ENCODE measurements around the gene EPHA3.
A peak's percentile ranks its signal among the peaks of the same experiment; 100 is the strongest.

Gene EPHA3

DNA sequence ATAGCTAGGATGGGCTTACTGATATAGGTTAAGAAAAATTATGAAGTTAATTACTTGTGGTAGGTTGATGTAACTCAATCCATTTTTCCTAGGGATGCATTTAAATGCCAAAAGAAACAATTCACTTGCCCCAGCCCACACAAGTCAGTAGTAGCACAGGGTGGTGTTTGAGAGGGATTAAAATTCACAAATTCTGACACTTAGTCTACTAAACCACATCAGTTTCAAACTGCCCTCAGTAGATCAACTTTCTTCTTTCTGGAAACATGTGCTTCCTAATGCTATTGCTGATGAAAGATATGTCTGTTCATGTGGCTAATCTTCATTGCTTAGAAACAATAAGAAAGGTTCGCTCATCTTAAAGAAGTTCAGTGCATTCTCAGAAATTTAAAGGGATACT lies 160.6 kb downstream of the EPHA3 start:
- no peak overlapping the region for H4K91ac ChIP-seq (ENCODE audit: low read length)
- H2BK120ac ChIP-seq (ENCODE audit: low read depth, low read length): no peak overlapping the region
- no peak overlapping the region for H3K4me3 ChIP-seq (ENCODE audit: insufficient read depth in 1 of 2, low read depth in 1 of 2, low read length in 2 of 2)
- H3K9ac ChIP-seq (ENCODE audit: low read length): no peak overlapping the region
- H3K4ac ChIP-seq (ENCODE audit: low read depth in 1 of 2, low read length in 2 of 2): no peak overlapping the region
- no peaks in the 10 kb centered on the region for H3K36me3 ChIP-seq (ENCODE audit: control insufficient read depth in 1 of 2, insufficient read depth in 2 of 2, low read depth in 1 of 2, low read length in 2 of 2)
- no peaks in the 10 kb centered on the region for H3K79me1 ChIP-seq (replicated peaks; ENCODE audit: low read length, poor library complexity, severe bottlenecking)
- no peak overlapping the region for H2BK15ac ChIP-seq (ENCODE audit: low read depth, poor library complexity, severe bottlenecking)
- H3K18ac ChIP-seq (ENCODE audit: low read depth in 1 of 2, low read length in 2 of 2): no peak overlapping the region
- no peak overlapping the region for H3K23ac ChIP-seq (ENCODE audit: low read length in 2 of 2)
- no peaks in the 10 kb centered on the region for H3K9me3 ChIP-seq (ENCODE audit: control insufficient read depth, low read length)
- no peak overlapping the region for H2BK12ac ChIP-seq (ENCODE audit: low read length in 2 of 2)
- no peaks in the 10 kb centered on the region for H3K27me3 ChIP-seq (ENCODE audit: control insufficient read depth in 1 of 2, insufficient read depth in 1 of 2, low read length in 2 of 2)
- H3K14ac ChIP-seq (ENCODE audit: low read length in 2 of 2): no peak overlapping the region
- no peak overlapping the region for H3K4me2 ChIP-seq (ENCODE audit: low read length, poor library complexity, severe bottlenecking)
- no peak for DNase-seq
- no peak overlapping the region for H2AK5ac ChIP-seq (ENCODE audit: low read length, severe bottlenecking)
- H4K8ac ChIP-seq (ENCODE audit: low read length): no peak overlapping the region
- no CpG with 5 or more reads among the region's 1 CpG for WGBS
- no peak overlapping the region for H3K27ac ChIP-seq (ENCODE audit: low read length, poor library complexity, severe bottlenecking)
- H2AFZ ChIP-seq (ENCODE audit: low read depth, low read length): no peak overlapping the region
- H2BK5ac ChIP-seq (ENCODE audit: low read depth, low read length, poor library complexity, severe bottlenecking): no peak overlapping the region
- H3K4me1 ChIP-seq (ENCODE audit: control insufficient read depth, insufficient read depth, low read depth, low read length): no peaks in the 10 kb centered on the region

DNA sequence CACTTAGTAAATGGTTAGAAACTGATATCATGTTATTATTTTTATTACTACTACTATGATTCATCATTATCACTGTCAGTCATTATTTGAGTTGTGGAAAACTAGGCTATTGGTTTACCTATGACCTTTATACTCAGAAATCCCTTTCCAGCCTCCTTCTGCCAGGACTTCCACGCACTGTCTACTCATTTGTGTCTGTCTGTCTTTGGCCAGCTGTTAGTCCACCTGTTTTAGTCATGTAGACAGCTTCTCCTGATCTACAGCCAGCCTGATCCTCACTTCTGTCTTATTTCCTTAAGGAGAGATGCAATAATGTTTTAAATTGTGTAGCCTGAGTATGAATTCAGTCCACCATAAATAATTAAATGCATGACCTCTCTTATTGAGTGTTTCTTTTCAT lies 162.8 kb downstream of the EPHA3 start:
- Histone ChIP-seq H3K36me3 (ENCODE audit: control insufficient read depth in 1 of 2, insufficient read depth in 2 of 2, low read depth in 1 of 2, low read length in 2 of 2) (no peaks in the 10 kb centered on the region), H3K4ac (ENCODE audit: low read depth in 1 of 2, low read length in 2 of 2) (no peak overlapping the region), H3K9me3 (ENCODE audit: control insufficient read depth, low read length) (no peaks in the 10 kb centered on the region), H3K79me1 (replicated peaks; ENCODE audit: low read length, poor library complexity, severe bottlenecking) (no peaks in the 10 kb centered on the region), H3K4me1 (ENCODE audit: control insufficient read depth, insufficient read depth, low read depth, low read length) (no peaks in the 10 kb centered on the region), H3K27me3 (ENCODE audit: control insufficient read depth in 1 of 2, insufficient read depth in 1 of 2, low read length in 2 of 2) (no peaks in the 10 kb centered on the region), H3K27ac (ENCODE audit: low read length, poor library complexity, severe bottlenecking) (no peak overlapping the region), H4K8ac (ENCODE audit: low read length) (no peak overlapping the region), H3K4me2 (ENCODE audit: low read length, poor library complexity, severe bottlenecking) (no peak overlapping the region), H4K91ac (ENCODE audit: low read length) (no peak overlapping the region), H3K18ac (ENCODE audit: low read depth in 1 of 2, low read length in 2 of 2) (no peak overlapping the region), H3K14ac (ENCODE audit: low read length in 2 of 2) (no peak overlapping the region), H2BK15ac (ENCODE audit: low read depth, poor library complexity, severe bottlenecking) (no peak overlapping the region), H3K23ac (ENCODE audit: low read length in 2 of 2) (no peak overlapping the region), H3K9ac (ENCODE audit: low read length) (no peak overlapping the region), H2BK12ac (ENCODE audit: low read length in 2 of 2) (no peak overlapping the region), H2BK120ac (ENCODE audit: low read depth, low read length) (no peak overlapping the region), H2AFZ (ENCODE audit: low read depth, low read length) (no peak overlapping the region), H2AK5ac (ENCODE audit: low read length, severe bottlenecking) (no peak overlapping the region), H3K4me3 (ENCODE audit: insufficient read depth in 1 of 2, low read depth in 1 of 2, low read length in 2 of 2) (no peak overlapping the region), H2BK5ac (ENCODE audit: low read depth, low read length, poor library complexity, severe bottlenecking) (no peak overlapping the region)
- 75% methylated on average over 1 of the region's 1 CpG for WGBS
- no peak for DNase-seq

DNA sequence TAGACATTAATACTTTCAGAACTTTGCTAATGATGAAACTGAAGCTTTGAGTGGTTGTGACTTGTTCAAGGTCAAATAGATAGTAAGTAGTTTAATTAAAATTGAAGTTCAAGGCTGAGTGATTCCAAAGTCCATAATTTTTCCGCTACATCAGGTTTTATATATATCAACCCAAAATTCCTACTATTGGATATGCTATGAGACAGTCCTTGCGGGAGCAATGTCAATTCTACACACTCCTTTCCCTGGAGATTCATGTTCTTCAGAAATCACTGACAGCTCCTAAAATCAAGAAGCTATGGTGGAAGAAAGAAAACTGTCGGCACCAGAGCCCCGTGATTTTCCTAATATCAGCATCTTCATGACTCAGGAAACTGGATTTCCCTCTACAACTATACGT lies 167.6 kb downstream of the EPHA3 start:
- H3K9ac ChIP-seq (ENCODE audit: low read length): no peak overlapping the region
- H4K91ac ChIP-seq (ENCODE audit: low read length): no peak overlapping the region
- H2BK5ac ChIP-seq (ENCODE audit: low read depth, low read length, poor library complexity, severe bottlenecking): no peak overlapping the region
- no peak overlapping the region for H3K27ac ChIP-seq (ENCODE audit: low read length, poor library complexity, severe bottlenecking)
- H2BK15ac ChIP-seq (ENCODE audit: low read depth, poor library complexity, severe bottlenecking): no peak overlapping the region
- no peak for DNase-seq
- H3K4me2 ChIP-seq (ENCODE audit: low read length, poor library complexity, severe bottlenecking): no peak overlapping the region
- no peak overlapping the region for H4K8ac ChIP-seq (ENCODE audit: low read length)
- H3K4me3 ChIP-seq (ENCODE audit: insufficient read depth in 1 of 2, low read depth in 1 of 2, low read length in 2 of 2): no peak overlapping the region
- 100% methylated on average over 4 of the region's 5 CpGs for WGBS
- H3K23ac ChIP-seq (ENCODE audit: low read length in 2 of 2): no peak overlapping the region
- no peaks in the 10 kb centered on the region for H3K36me3 ChIP-seq (ENCODE audit: control insufficient read depth in 1 of 2, insufficient read depth in 2 of 2, low read depth in 1 of 2, low read length in 2 of 2)
- no peak overlapping the region for H3K4ac ChIP-seq (ENCODE audit: low read depth in 1 of 2, low read length in 2 of 2)
- no peak overlapping the region for H3K14ac ChIP-seq (ENCODE audit: low read length in 2 of 2)
- no peak overlapping the region for H2AFZ ChIP-seq (ENCODE audit: low read depth, low read length)
- H3K79me1 ChIP-seq (replicated peaks; ENCODE audit: low read length, poor library complexity, severe bottlenecking): no peaks in the 10 kb centered on the region
- no peaks in the 10 kb centered on the region for H3K9me3 ChIP-seq (ENCODE audit: control insufficient read depth, low read length)
- H2BK12ac ChIP-seq (ENCODE audit: low read length in 2 of 2): no peak overlapping the region
- no peak overlapping the region for H3K18ac ChIP-seq (ENCODE audit: low read depth in 1 of 2, low read length in 2 of 2)
- peaks cover 3% of the 10 kb centered on the region for H3K4me1 ChIP-seq (ENCODE audit: control insufficient read depth, insufficient read depth, low read depth, low read length)
- no peaks in the 10 kb centered on the region for H3K27me3 ChIP-seq (ENCODE audit: control insufficient read depth in 1 of 2, insufficient read depth in 1 of 2, low read length in 2 of 2)
- H2AK5ac ChIP-seq (ENCODE audit: low read length, severe bottlenecking): no peak overlapping the region
- peak overlapping the region; percentile 3 for H2BK120ac ChIP-seq (ENCODE audit: low read depth, low read length)

DNA sequence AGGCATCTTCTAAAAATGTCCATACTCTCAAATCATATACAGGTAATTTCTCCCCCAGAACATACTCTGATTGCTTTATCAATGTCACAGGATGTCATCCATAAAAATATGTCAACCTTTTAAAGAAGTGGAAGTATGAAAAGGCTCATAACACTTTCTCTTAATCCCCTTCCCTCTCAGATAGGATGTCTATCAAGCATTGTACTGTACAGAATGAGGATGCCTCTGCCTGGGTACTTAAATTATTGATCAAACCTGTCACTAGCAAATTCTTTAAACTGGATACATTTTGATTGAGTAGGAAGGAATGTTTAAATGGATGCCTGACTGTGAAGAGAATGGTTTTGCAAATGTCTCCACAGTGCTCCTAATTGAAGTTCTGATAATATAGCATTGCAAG lies 168.7 kb downstream of the EPHA3 start:
- no peak overlapping the region for H3K23ac ChIP-seq (ENCODE audit: low read length in 2 of 2)
- H2BK120ac ChIP-seq (ENCODE audit: low read depth, low read length): no peak overlapping the region
- peaks cover 3% of the 10 kb centered on the region for H3K4me1 ChIP-seq (ENCODE audit: control insufficient read depth, insufficient read depth, low read depth, low read length)
- H3K4ac ChIP-seq (ENCODE audit: low read depth in 1 of 2, low read length in 2 of 2): no peak overlapping the region
- H3K36me3 ChIP-seq (ENCODE audit: control insufficient read depth in 1 of 2, insufficient read depth in 2 of 2, low read depth in 1 of 2, low read length in 2 of 2): no peaks in the 10 kb centered on the region
- H2AFZ ChIP-seq (ENCODE audit: low read depth, low read length): no peak overlapping the region
- H3K79me1 ChIP-seq (replicated peaks; ENCODE audit: low read length, poor library complexity, severe bottlenecking): no peaks in the 10 kb centered on the region
- no peak overlapping the region for H3K18ac ChIP-seq (ENCODE audit: low read depth in 1 of 2, low read length in 2 of 2)
- H3K9ac ChIP-seq (ENCODE audit: low read length): no peak overlapping the region
- no peak overlapping the region for H2BK5ac ChIP-seq (ENCODE audit: low read depth, low read length, poor library complexity, severe bottlenecking)
- H3K4me3 ChIP-seq (ENCODE audit: insufficient read depth in 1 of 2, low read depth in 1 of 2, low read length in 2 of 2): no peak overlapping the region
- H3K9me3 ChIP-seq (ENCODE audit: control insufficient read depth, low read length): no peaks in the 10 kb centered on the region
- H3K14ac ChIP-seq (ENCODE audit: low read length in 2 of 2): no peak overlapping the region
- no peak overlapping the region for H4K91ac ChIP-seq (ENCODE audit: low read length)
- H2AK5ac ChIP-seq (ENCODE audit: low read length, severe bottlenecking): no peak overlapping the region
- H3K4me2 ChIP-seq (ENCODE audit: low read length, poor library complexity, severe bottlenecking): no peak overlapping the region
- H4K8ac ChIP-seq (ENCODE audit: low read length): no peak overlapping the region
- H3K27me3 ChIP-seq (ENCODE audit: control insufficient read depth in 1 of 2, insufficient read depth in 1 of 2, low read length in 2 of 2): no peaks in the 10 kb centered on the region
- H3K27ac ChIP-seq (ENCODE audit: low read length, poor library complexity, severe bottlenecking): no peak overlapping the region
- no peak overlapping the region for H2BK12ac ChIP-seq (ENCODE audit: low read length in 2 of 2)
- H2BK15ac ChIP-seq (ENCODE audit: low read depth, poor library complexity, severe bottlenecking): no peak overlapping the region
- no peak for DNase-seq

Measured in mesenchymal stem cell (in vitro differentiated cells and primary cell).